Neural progenitor cell (in vitro differentiated cells): ENCODE results near the gene NXNL2. TPM values are rescaled to one million over a fixed set of nuclear protein-coding genes. Genes with fewer than 3 reads are reported as not detected.

Source experiments
- DNase-seq: peaks from one replicate; pipeline ENCODE4 v3.0.0-alpha.2; 2016; ENCODE audit warnings: low spot score
- H2AFZ ChIP-seq: fragments of 200-600 bp; sonication (generic); replicated peaks from 2 replicates; pipeline ENCODE4 v1.6.1; 2016; ENCODE audit warnings: antibody characterized with exemption
- H3F3A ChIP-seq: fragments of 200-600 bp; sonication (generic); 2 replicates; pipeline ENCODE4 v1.6.1; 2016; ENCODE audit warnings: antibody characterized with exemption, low read depth
- H3K27ac ChIP-seq: fragments of 200-600 bp; sonication (generic); 2 replicates; pipeline ENCODE4 v1.5.1; 2016; ENCODE audit warnings: mild to moderate bottlenecking
- H3K27me3 ChIP-seq: fragments of 200-600 bp; sonication (generic); 2 replicates; pipeline ENCODE4 v1.6.1; 2016; ENCODE audit warnings: mild to moderate bottlenecking, moderate library complexity
- H3K36me3 ChIP-seq: fragments of 200-600 bp; sonication (generic); 2 replicates; pipeline ENCODE4 v1.5.1; 2016
- H3K4me1 ChIP-seq: fragments of 200-600 bp; sonication (generic); 2 replicates; pipeline ENCODE4 v1.6.1; 2016; ENCODE audit warnings: mixed run types
- H3K4me2 ChIP-seq: fragments of 200-600 bp; sonication (generic); 2 replicates; pipeline ENCODE4 v1.6.1; 2016
- H3K4me3 ChIP-seq: fragments of 200-600 bp; sonication (generic); 2 replicates; pipeline ENCODE4 v1.5.1; 2016
- H3K79me2 ChIP-seq: fragments of 200-600 bp; sonication (generic); 2 replicates; pipeline ENCODE4 v1.6.1; 2016; ENCODE audit warnings: low read depth
- H3K9ac ChIP-seq: fragments of 200-600 bp; sonication (generic); 2 replicates; pipeline ENCODE4 v1.6.1; 2016
- H3K9me3 ChIP-seq: fragments of 200-600 bp; sonication (generic); 2 replicates; pipeline ENCODE4 v1.5.1; 2016; ENCODE audit warnings: low read depth
- H4K20me1 ChIP-seq: fragments of 200-600 bp; sonication (generic); 2 replicates; pipeline ENCODE4 v1.6.1; 2016; ENCODE audit warnings: low read depth
- H3K27ac Mint-ChIP-seq: 3 replicates; pipeline ENCODE4 v1.8.0; 2021; ENCODE audit warnings: mixed read lengths
- H3K27me3 Mint-ChIP-seq: 2 replicates; pipeline ENCODE4 v1.8.0; 2022; ENCODE audit warnings: low read depth, mild to moderate bottlenecking, inconsistent platforms, moderate library complexity, mixed read lengths; ENCODE audit not compliant: insufficient read depth
- H3K36me3 Mint-ChIP-seq: 3 replicates; pipeline ENCODE4 v1.8.0; 2021; ENCODE audit warnings: mixed read lengths
- H3K4me1 Mint-ChIP-seq: 3 replicates; pipeline ENCODE4 v1.8.0; 2021; ENCODE audit warnings: mixed read lengths
- H3K4me3 Mint-ChIP-seq: 3 replicates; pipeline ENCODE4 v1.8.0; 2021; ENCODE audit warnings: mild to moderate bottlenecking, moderate library complexity, mixed read lengths
- H3K9me3 Mint-ChIP-seq: 3 replicates; pipeline ENCODE4 v1.8.0; 2020; ENCODE audit warnings: mixed read lengths
- EZH2 ChIP-seq: fragments of 200-600 bp; sonication (generic); IDR thresholded peaks from 2 replicates; pipeline ENCODE4 v1.6.1; 2017; ENCODE audit warnings: antibody characterized with exemption, mild to moderate bottlenecking, moderate library complexity
- EZH2phosphoT487 ChIP-seq: fragments of 200-600 bp; sonication (generic); IDR thresholded peaks from 2 replicates; pipeline ENCODE4 v1.6.1; 2017; ENCODE audit warnings: antibody characterized with exemption
- total RNA-seq: library from RNA; depleted of rRNA; stranded (reverse); fragments of >200 nt; gene quantifications from 2 replicates; pipeline ENCODE4 v1.2.3, GENCODE V29; 2015; ENCODE audit warnings: low replicate concordance
- TF ChIP-seq, protein P1 (sequence below): fragments of 200-600 bp; sonication (generic); IDR thresholded peaks from 2 replicates; pipeline ENCODE4 v1.5.1; 2017; ENCODE audit warnings: antibody characterized with exemption, mild to moderate bottlenecking

The NXNL2 gene
- total RNA-seq, 1 donor from 2014 or later: 0.32 TPM

DNA sequence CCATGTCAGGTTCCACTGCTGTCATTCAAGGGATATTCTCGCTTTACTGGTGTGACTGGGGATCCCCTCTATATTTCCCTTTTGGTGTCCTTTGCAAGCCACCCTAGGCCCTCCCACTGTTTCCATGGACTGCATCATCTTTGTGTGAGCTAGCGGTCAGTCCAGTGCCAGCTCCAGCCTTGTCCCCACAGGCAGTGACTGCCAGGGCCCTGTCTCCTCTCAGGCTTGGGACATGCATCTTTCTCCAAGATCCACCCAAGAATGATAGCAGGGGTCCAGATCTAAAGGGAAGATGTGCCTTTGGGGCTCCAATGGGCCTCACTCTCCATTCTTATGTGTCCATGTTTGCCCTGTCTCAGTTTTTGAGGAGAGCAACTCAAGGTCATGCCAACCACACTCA lies 37.8 kb upstream of the NXNL2 start:
- H3K4me3 ChIP-seq: no peak overlapping the region
- no peaks in the 10 kb centered on the region for H3K9me3 ChIP-seq
- H3K4me1 Mint-ChIP-seq: peaks cover 16% of the 10 kb centered on the region
- H3F3A ChIP-seq: no peaks in the 10 kb centered on the region
- no peak overlapping the region for H3K27ac ChIP-seq
- H3K9ac ChIP-seq: no peak overlapping the region
- H3K27me3 Mint-ChIP-seq: peaks cover 10% of the 10 kb centered on the region
- H3K4me2 ChIP-seq: no peak overlapping the region
- TF ChIP-seq, protein P1, sequence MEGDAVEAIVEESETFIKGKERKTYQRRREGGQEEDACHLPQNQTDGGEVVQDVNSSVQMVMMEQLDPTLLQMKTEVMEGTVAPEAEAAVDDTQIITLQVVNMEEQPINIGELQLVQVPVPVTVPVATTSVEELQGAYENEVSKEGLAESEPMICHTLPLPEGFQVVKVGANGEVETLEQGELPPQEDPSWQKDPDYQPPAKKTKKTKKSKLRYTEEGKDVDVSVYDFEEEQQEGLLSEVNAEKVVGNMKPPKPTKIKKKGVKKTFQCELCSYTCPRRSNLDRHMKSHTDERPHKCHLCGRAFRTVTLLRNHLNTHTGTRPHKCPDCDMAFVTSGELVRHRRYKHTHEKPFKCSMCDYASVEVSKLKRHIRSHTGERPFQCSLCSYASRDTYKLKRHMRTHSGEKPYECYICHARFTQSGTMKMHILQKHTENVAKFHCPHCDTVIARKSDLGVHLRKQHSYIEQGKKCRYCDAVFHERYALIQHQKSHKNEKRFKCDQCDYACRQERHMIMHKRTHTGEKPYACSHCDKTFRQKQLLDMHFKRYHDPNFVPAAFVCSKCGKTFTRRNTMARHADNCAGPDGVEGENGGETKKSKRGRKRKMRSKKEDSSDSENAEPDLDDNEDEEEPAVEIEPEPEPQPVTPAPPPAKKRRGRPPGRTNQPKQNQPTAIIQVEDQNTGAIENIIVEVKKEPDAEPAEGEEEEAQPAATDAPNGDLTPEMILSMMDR: no peak
- TF ChIP-seq EZH2phosphoT487: no peak
- TF ChIP-seq EZH2: no peak
- H3K4me3 Mint-ChIP-seq: no peak overlapping the region
- H3K9me3 Mint-ChIP-seq: no peaks in the 10 kb centered on the region
- no peak for DNase-seq
- H3K27me3 ChIP-seq: no peaks in the 10 kb centered on the region
- no peaks in the 10 kb centered on the region for H3K36me3 Mint-ChIP-seq
- no peak overlapping the region for H2AFZ ChIP-seq
- no peaks in the 10 kb centered on the region for H3K4me1 ChIP-seq
- H3K27ac Mint-ChIP-seq: no peak overlapping the region
- H3K79me2 ChIP-seq: no peaks in the 10 kb centered on the region
- no peaks in the 10 kb centered on the region for H3K36me3 ChIP-seq
- no peaks in the 10 kb centered on the region for H4K20me1 ChIP-seq

GRCh38 chr9:88498880-88499279 lies 36.1 kb upstream of the NXNL2 start:
- Histone ChIP-seq H3K79me2 (no peaks in the 10 kb centered on the region), H3F3A (no peaks in the 10 kb centered on the region), H3K4me2 (no peak overlapping the region), H3K27ac (no peak overlapping the region), H4K20me1 (no peaks in the 10 kb centered on the region), H3K36me3 (no peaks in the 10 kb centered on the region), H3K27me3 (no peaks in the 10 kb centered on the region), H3K9me3 (no peaks in the 10 kb centered on the region), H2AFZ (no peak overlapping the region), H3K4me3 (no peak overlapping the region), H3K4me1 (no peaks in the 10 kb centered on the region), H3K9ac (no peak overlapping the region)
- no peaks in the 10 kb centered on the region for H3K36me3 Mint-ChIP-seq
- H3K4me3 Mint-ChIP-seq: no peak overlapping the region
- H3K4me1 Mint-ChIP-seq: peaks cover 29% of the 10 kb centered on the region
- no peak for TF ChIP-seq EZH2phosphoT487
- no peak for TF ChIP-seq EZH2
- TF ChIP-seq, protein P1: no peak
- no peak for DNase-seq
- no peaks in the 10 kb centered on the region for H3K9me3 Mint-ChIP-seq
- peaks cover 17% of the 10 kb centered on the region for H3K27me3 Mint-ChIP-seq
- H3K27ac Mint-ChIP-seq: no peak overlapping the region

GRCh38 chr9:88501086-88501485 lies 33.9 kb upstream of the NXNL2 start:
- H3K27me3 Mint-ChIP-seq: peaks cover 17% of the 10 kb centered on the region

More at GRCh38 chr9:88501086-88501485, 33.9 kb upstream of the NXNL2 start:
- no peaks in the 10 kb centered on the region for H3K36me3 ChIP-seq
- no peak overlapping the region for H2AFZ ChIP-seq
- H3K4me2 ChIP-seq: no peak overlapping the region
- no peak for DNase-seq
- peaks cover 16% of the 10 kb centered on the region for H3K4me1 Mint-ChIP-seq
- H3K27ac ChIP-seq: no peak overlapping the region
- H3K4me1 ChIP-seq: no peaks in the 10 kb centered on the region
- H3K9ac ChIP-seq: no peak overlapping the region
- H3K9me3 Mint-ChIP-seq: no peaks in the 10 kb centered on the region
- no peaks in the 10 kb centered on the region for H3K36me3 Mint-ChIP-seq
- TF ChIP-seq EZH2 (no peak), EZH2phosphoT487 (no peak)
- TF ChIP-seq, protein P1: no peak
- no peak overlapping the region for H3K4me3 ChIP-seq
- no peaks in the 10 kb centered on the region for H3K79me2 ChIP-seq
- H3F3A ChIP-seq: no peaks in the 10 kb centered on the region
- H4K20me1 ChIP-seq: no peaks in the 10 kb centered on the region
- H3K27me3 ChIP-seq: no peaks in the 10 kb centered on the region
- no peak overlapping the region for H3K27ac Mint-ChIP-seq
- no peak overlapping the region for H3K4me3 Mint-ChIP-seq
- no peaks in the 10 kb centered on the region for H3K9me3 ChIP-seq
